ENCODE data around the gene C11orf42.
"Not testable (repeated sequence)": the region's sequence is repeated elsewhere in the genome, so short reads cannot be mapped to it uniquely, and the experiment has no call there.

The C11orf42 gene

DNA sequence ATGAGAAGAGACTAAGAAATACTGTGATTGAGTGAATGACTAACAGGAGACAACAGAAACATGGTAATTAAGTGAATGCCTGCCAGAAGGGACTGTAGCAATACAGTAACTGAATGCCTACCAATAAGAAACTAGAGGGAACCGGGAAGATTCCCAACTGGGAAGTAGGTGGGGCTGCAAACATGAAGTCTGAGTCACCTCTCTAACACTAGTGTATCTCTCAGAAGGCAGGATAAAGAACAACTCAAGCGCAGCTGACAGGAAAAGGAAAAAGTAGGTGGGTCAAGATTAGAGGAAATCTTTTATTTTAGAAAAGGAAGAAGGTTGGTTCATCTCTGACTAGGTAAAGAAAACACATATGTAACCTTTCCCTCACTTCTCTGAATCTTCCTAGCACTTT lies 14.0 kb downstream of the C11orf42 start:
- DNase-seq (ENCODE audit: low read depth in 1 of 2, low spot score in 1 of 2), result no peak

DNA sequence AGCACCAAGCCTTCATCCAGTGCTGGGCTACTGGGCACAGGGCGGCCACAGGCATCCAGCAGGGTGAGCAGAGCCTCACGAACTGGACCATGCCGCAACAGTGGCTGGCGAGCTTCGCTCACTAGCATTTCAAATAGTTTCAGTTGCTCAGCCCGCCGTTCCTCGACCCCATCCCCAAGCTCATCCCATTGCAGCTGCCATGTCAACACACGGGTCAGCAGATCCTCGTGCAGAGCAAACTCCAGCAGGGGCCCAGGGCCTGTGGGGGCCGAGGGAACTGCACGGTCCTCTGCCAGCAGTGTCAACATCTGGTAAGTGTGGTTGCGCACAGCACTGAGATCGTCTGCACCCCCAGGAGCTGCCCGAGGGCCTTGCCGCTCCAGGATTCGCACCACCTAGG lies 18.5 kb downstream of the C11orf42 start:
- DNase-seq (ENCODE audit: low read depth in 1 of 2, low spot score in 1 of 2), result no peak

DNA sequence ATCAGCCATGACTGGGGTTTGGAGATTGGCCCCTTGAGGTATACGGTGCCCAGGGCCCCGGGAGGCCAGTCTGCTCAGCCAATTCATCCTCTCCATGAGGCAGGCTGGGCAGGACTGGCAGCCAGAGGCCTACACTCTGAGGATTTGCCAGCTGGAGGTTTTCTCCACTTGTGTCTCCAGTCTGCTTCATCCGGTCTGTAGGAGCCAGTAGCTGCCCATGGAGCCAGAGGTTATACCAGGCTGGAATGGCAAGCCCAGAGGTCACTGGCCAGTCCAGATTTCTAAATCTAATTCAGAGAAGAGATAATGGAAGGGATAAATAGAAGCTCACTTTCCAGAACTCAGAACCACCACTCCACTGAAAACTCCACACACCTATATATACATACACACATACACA lies 19.1 kb downstream of the C11orf42 start:
- no peak for DNase-seq (ENCODE audit: low read depth in 1 of 2, low spot score in 1 of 2)

- DNase-seq (ENCODE audit: low read depth in 1 of 2, low spot score in 1 of 2), result no peak
These were observed 19.7 kb downstream of the C11orf42 start for GRCh38 chr11:6225024-6225423.

- no peak for DNase-seq (ENCODE audit: low read depth in 1 of 2, low spot score in 1 of 2)
These were observed 20.5 kb downstream of the C11orf42 start for GRCh38 chr11:6225896-6226295.

GRCh38 chr11:6228520-6228919 lies 23.2 kb downstream of the C11orf42 start:
- no peak for DNase-seq (ENCODE audit: low read depth in 1 of 2, low spot score in 1 of 2)

GRCh38 chr11:6229911-6230310 lies 24.6 kb downstream of the C11orf42 start:
- no peak for DNase-seq (ENCODE audit: low read depth in 1 of 2, low spot score in 1 of 2)

DNA sequence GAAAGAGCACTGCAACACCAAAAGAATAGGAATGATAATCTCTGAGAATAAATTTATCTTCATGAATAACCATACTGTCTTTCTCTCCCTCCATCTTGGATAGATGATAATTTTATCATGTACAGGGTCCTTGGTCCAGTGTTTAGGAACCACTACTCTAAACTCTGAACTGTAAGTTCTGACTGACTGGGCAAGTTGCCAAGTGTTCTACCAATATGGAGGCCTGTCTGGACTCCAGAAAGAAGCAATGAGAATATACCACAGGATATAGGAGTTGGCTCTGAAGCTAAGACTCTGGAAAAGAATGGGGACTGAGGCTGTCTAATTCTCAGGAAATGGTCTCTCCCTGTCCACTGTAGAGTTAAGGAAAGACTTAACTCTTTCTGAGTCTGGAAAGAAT lies 27.5 kb downstream of the C11orf42 start:
- no peak for DNase-seq (ENCODE audit: low read depth in 1 of 2, low spot score in 1 of 2)

- DNase-seq (ENCODE audit: low read depth in 1 of 2, low spot score in 1 of 2), result no peak
These were observed 28.6 kb downstream of the C11orf42 start for GRCh38 chr11:6233984-6234386.

DNA sequence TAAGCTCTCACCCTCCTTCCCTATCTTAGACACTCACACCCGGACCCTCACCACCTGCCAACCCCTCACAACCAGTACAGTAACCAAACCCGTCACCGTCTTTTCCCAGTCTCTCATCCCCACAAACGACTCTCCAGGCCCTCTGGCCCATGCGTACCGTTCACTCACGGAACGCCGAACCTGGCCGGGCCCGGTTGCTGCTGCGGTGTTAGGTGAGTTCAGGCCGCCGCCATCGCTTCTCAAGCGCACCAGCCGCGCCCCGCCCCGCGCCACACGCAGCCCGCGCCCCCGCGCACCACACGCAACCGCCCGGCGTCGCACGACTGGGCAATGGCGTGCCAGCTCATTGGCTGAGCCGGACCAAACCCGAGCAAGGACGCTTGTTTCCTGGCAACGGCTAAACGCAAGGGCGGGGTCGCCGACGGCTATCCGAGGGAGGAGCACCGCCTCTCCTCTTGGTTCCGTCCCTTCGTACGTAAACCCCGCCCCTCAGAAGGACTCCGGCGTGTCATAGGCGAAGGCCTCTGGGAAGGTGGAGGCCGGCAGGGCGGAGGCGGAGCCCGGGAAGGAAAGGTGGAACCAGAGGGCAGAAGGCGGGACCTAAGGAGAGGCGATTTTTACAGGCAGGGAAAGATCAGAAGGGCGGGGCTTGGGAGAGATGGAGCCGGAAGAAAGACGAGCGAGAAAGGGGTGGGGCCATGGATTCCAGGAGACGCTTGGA lies 29.2 kb downstream of the C11orf42 start, which contains the start of gene FHIP1B:
FHIP1B (minus strand) TSS at position 250 of the 721 bp plus-strand sequence. CDS start 10,120 bp downstream, outside the sequence.
- peak; percentile 96 to 99 for DNase-seq (ENCODE audit: low read depth in 1 of 2, low spot score in 1 of 2)

GRCh38 chr11:6237266-6237665 lies 31.9 kb downstream of the C11orf42 start:
- no peak for DNase-seq (ENCODE audit: low read depth in 1 of 2, low spot score in 1 of 2)

GRCh38 chr11:6237761-6238302 lies 32.5 kb downstream of the C11orf42 start:
- DNase-seq (ENCODE audit: low read depth in 1 of 2, low spot score in 1 of 2), result no peak

- DNase-seq (ENCODE audit: low read depth in 1 of 2, low spot score in 1 of 2), result no peak
These were observed 33.5 kb downstream of the C11orf42 start, which contains the start of gene CNGA4 for GRCh38 chr11:6238902-6239301. Gene CNGA4, plus strand, starts transcription at chr11:6239089. Its CDS starts 118 bp downstream, at chr11:6239207.

GRCh38 chr11:6240139-6240538 lies 34.8 kb downstream of the C11orf42 start:
- no peak for DNase-seq (ENCODE audit: low read depth in 1 of 2, low spot score in 1 of 2)

DNA sequence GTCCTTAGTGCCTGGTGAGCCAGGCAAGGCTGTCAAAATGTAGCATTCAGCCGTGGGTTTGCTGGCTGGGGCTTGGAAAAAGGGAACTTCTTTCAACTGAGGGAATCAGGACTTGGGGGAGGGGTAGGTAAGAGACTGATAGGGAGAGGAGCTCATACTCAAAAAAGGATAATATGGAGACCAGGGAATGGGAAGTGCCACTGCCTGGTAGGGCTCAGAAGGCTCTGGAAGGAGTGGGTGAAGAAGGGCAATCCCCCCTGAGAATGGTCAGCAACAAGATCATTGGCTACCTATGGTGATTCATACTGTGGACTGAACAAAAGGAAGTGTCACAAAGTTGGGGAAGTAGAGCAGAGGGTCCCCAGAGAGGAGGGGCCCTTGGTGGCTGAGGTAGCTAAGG lies 35.4 kb downstream of the C11orf42 start:
- no peak for DNase-seq (ENCODE audit: low read depth in 1 of 2, low spot score in 1 of 2)

DNA sequence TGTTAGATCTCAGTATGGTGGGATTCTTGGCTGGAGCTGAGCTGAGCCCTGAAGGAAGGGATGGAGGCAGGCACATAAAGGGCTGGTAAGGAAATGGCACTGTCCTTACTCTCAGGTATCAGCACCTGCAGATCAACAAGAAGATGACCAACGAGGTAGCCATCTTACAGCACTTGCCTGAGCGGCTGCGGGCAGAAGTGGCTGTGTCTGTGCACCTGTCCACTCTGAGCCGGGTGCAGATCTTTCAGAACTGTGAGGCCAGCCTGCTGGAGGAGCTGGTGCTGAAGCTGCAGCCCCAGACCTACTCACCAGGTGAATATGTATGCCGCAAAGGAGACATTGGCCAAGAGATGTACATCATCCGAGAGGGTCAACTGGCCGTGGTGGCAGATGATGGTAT lies 36.0 kb downstream of the C11orf42 start:
- DNase-seq (ENCODE audit: low read depth in 1 of 2, low spot score in 1 of 2), result no peak

GRCh38 chr11:6245536-6245935 lies 40.2 kb downstream of the C11orf42 start:
- DNase-seq (ENCODE audit: low read depth in 1 of 2, low spot score in 1 of 2), result no peak

DNA sequence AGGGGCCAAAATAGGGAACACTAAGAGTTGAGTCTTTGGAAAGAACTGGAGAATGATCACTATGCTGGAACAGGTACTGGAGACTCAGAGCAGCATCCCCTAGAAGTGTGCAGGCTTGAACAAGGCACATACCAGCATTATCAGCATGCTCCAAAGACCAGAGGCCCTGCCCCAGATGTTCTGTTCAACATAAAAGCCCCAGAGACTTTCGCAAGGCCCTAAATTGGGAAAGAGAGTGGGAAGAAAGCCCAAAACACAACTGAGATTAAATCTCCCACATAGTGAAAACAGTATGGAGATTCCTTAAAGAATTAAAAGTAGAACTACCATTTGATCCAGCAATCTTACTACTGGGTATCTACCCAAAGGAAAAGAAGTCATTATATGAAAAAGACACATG lies 42.9 kb downstream of the C11orf42 start:
- no peak for DNase-seq (ENCODE audit: low read depth in 1 of 2, low spot score in 1 of 2)

DNA sequence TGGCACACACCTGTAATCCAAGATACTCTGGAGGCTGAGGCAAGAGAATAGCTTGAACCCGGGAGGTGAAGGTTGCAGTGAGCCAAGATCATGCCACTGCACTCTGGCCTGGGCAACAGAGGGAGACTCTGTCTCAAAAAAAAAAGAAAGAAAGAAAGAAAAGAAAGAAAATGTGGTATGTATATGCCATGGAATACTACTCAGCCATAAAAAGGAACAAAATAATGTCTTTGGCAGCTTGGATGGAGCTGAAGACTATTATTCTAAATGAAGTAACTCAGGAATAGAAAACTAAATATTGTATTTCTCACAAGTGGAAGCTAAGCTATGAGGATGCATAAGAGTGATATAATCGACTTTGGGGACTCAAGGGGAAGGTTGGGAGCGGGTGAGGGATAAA lies 43.5 kb downstream of the C11orf42 start:
- DNase-seq (ENCODE audit: low read depth in 1 of 2, low spot score in 1 of 2), result not testable (repeated sequence)

DNA sequence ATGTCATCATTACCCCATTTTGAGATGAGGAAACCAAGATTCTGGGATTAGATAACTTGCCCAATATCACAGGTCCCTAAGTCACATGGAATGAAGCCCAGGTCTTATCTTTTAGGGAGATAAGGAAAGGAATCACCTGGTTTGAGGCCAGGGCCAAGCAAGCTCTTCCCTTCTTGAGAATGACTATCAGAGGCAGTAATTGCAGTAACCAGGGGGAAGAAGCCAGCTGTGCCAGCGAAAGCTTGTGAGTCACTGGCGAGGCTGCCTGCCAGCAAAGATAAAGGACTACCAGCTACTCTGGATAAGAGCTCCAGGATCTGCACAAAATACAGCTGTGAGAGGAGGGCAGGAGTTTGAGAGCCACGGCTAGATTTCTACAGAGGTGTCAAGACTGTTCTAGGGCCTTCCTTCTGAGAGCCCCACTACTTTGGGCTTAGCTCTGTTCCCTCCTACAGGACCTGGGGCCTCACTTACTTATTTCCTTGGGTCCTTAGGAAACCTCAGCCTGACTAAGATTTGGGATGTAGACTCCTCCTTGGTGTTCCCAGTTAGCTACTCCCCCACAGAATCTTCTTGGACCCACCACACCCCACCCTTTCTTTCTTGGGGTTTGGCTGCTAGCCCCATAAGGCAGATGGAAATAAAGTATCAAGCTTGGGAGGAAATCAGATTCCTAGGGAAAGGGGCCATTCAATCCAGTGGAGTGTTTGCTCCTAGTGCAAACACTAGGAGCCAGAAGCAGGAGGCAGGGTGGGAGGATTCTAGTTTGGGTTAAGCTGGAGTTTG lies 44.6 kb downstream of the C11orf42 start:
- DNase-seq (ENCODE audit: low read depth in 1 of 2, low spot score in 1 of 2), result no peak

DNA sequence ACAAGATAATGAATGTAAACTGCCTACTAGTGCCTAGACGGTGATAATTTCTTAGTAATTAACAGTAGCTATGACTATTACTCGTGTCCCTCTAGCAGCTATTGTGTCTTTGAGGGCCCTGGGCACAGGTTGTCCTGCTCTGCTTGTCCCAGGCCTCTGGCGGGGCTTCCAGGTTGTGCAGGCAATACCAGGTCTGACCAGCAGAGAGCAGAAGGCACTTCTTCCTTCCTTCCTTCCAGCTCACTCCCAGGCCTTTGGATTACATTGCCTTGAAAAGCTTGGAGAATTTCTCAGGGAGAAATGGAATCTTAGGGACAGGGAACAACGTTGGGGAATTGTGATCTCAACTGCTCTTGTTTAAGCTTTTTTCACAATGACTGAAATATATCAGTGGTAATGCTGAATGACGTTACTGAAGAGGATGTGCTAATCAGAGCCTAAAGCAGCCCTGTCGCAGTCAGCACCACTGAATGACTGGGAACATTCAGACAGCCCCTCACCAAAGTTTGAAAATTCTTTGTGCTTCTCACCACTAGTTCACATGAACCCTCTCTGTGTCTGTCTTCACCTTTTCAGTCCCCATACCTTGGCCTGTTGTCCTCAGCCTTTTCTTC lies 45.9 kb downstream of the C11orf42 start:
- no peak for DNase-seq (ENCODE audit: low read depth in 1 of 2, low spot score in 1 of 2)

Measured in activated CD4-positive, alpha-beta T cell treated with anti-CD3 and anti-CD28 coated beads, Interleukin-2, amount 50 U/mL, for 24 hours (primary cell).